Measurements from ENCODE around the gene AGO4. TPM values are rescaled to one million over a fixed set of nuclear protein-coding genes. Genes with fewer than 3 reads are reported as not detected.
"Not testable (repeated sequence)": the region's sequence is repeated elsewhere in the genome, so short reads cannot be mapped to it uniquely, and the experiment has no call there.

The AGO4 gene
- total RNA-seq, 1 experiment from 2014 or later = 17.1 TPM

- H3K27me3 ChIP-seq = no peaks in the 10 kb centered on the region
- H3K36me3 ChIP-seq = peaks cover 11% of the 10 kb centered on the region
- H3K9me3 ChIP-seq (replicated peaks) = no peaks in the 10 kb centered on the region
- no peak for DNase-seq
- no peak overlapping the region for H3K4me3 ChIP-seq
- no peak overlapping the region for H3K27ac ChIP-seq
- H3K4me1 ChIP-seq = peaks cover 11% of the 10 kb centered on the region; the same call in 1 of the 2 replicates
Measured at GRCh38 chr1:35887508-35887907, 79.7 kb downstream of the AGO4 start.

- Histone ChIP-seq H3K4me3 (no peak overlapping the region), H3K27ac (no peak overlapping the region), H3K27me3 (no peaks in the 10 kb centered on the region), H3K9me3 (replicated peaks) (no peaks in the 10 kb centered on the region), H3K4me1 (peaks cover 11% of the 10 kb centered on the region; the same call in 1 of the 2 replicates), H3K36me3 (peaks cover 19% of the 10 kb centered on the region)
- no peak for DNase-seq
Measured at GRCh38 chr1:35888255-35888654, 80.4 kb downstream of the AGO4 start.

DNA sequence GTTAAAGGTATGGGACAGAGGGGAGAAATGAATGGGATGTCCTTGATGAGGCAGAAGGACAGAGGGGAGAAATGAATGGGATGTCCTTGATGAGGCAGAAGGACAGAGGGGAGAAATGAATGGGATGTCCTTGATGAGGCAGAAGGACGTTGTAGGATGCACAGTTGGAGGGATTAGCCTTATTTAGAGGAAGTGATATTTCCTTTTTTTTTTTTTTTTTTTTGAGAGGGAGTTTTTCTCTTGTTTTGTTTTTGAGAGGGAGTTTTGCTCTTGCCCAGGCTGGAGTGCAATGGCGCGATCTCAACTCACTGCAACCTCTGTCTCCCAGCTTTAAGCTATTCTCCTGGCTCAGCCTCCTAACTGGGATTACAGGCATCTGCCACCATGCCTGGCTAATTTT lies 81.2 kb downstream of the AGO4 start:
- H3K36me3 ChIP-seq = peaks cover 25% of the 10 kb centered on the region
- H3K27me3 ChIP-seq = not testable (repeated sequence)

DNA sequence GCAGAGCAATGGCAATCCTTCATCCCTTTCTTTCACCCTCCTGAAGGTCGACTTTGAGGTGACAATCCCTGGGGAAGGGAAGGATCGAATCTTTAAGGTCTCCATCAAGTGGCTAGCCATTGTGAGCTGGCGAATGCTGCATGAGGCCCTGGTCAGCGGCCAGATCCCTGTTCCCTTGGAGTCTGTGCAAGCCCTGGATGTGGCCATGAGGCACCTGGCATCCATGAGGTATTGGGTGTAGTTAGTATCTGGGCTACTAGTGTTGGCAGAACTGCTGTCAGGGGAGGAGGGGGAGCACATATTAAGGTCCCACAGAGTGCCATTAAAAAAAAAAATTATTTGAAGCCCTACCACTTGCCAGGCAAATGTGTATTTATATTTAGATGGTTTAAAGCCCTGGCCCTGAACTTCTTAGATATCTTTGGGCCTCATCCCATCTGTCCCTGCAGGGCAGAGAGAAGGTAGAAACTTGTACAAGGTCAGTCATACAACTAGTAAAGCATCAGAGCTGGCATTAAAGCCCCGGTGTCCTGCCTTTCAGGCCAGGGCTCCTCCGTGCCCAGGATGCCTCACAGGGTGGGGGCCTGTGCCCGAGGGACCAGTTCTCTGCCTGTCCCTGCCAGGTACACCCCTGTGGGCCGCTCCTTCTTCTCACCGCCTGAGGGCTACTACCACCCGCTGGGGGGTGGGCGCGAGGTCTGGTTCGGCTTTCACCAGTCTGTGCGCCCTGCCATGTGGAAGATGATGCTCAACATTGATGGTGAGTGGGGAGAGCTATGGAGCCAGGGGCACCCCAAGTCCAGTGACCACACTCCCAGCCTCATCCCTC lies 85.4 kb downstream of the AGO4 start:
- DNase-seq = no peak
- Histone ChIP-seq H3K9me3 (replicated peaks) (no peaks in the 10 kb centered on the region), H3K4me3 (no peak overlapping the region), H3K27ac (no peak overlapping the region), H3K4me1 (no peaks in the 10 kb centered on the region), H3K36me3 (peaks cover 34% of the 10 kb centered on the region), H3K27me3 (no peaks in the 10 kb centered on the region)

More for the DNA sequence above, 81.2 kb downstream of the AGO4 start:
- H3K9me3 ChIP-seq (replicated peaks); H3K27ac ChIP-seq; H3K4me3 ChIP-seq; DNase-seq: not testable (repeated sequence)
- H3K4me1 ChIP-seq = peaks cover 11% of the 10 kb centered on the region; the same call in 1 of the 2 replicates

DNA sequence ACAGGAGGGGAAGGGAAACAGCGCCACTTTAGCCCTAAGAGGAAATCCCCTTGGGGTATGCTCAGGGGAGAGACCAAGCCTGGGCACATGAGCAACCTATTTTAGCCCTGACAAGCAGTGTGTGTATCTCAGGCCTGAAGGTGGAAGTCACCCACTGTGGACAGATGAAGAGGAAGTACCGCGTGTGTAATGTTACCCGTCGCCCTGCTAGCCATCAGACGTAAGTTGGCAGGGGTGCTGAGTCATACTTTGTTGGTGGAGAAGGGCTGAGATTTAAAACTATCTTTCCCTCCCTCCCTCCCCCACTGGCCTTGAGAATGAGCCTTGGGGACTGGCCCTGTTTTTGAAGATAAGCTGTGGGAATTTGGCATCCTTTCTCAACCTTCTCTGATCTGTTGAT lies 86.4 kb downstream of the AGO4 start:
- Histone ChIP-seq H3K4me3 (no peak overlapping the region), H3K9me3 (replicated peaks) (no peaks in the 10 kb centered on the region), H3K4me1 (no peaks in the 10 kb centered on the region), H3K27me3 (no peaks in the 10 kb centered on the region), H3K36me3 (peaks cover 31% of the 10 kb centered on the region), H3K27ac (no peak overlapping the region)
- DNase-seq = no peak

DNA sequence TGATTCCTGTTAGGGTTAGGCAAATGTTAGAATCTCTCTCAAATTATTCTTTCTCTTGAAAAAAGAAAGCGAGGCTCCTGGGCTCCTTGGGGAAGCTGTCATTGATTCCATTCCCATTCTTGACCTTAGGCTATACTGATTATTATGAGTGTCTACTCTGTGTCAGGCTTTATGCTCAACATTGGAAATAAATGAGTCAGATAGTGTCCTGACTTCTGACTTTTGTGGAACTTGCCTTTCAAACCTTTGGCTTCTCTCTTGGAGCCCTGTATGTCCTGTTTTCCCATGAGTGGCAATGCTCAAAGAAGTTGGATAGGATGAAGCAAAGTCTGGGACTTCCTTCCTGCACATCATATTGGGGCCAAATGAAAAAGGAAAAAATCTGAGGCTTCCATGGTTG lies 86.8 kb downstream of the AGO4 start:
- Histone ChIP-seq H3K9me3 (replicated peaks) (no peaks in the 10 kb centered on the region), H3K27ac (no peak overlapping the region), H3K4me1 (no peaks in the 10 kb centered on the region), H3K4me3 (no peak overlapping the region), H3K36me3 (peaks cover 31% of the 10 kb centered on the region), H3K27me3 (no peaks in the 10 kb centered on the region)
- DNase-seq = no peak

- Histone ChIP-seq H3K36me3 (peaks cover 18% of the 10 kb centered on the region), H3K27me3 (no peaks in the 10 kb centered on the region), H3K27ac (no peak overlapping the region)
Measured at GRCh38 chr1:35899941-35900340, 92.1 kb downstream of the AGO4 start.

GRCh38 chr1:35901235-35901634 lies 93.4 kb downstream of the AGO4 start:
- H3K4me1 ChIP-seq = no peaks in the 10 kb centered on the region
- no peaks in the 10 kb centered on the region for H3K27me3 ChIP-seq
- no peak overlapping the region for H3K4me3 ChIP-seq
- H3K36me3 ChIP-seq = peaks cover 14% of the 10 kb centered on the region
- H3K27ac ChIP-seq = no peak overlapping the region
- no peaks in the 10 kb centered on the region for H3K9me3 ChIP-seq (replicated peaks)
- no peak for DNase-seq

More at GRCh38 chr1:35899941-35900340, 92.1 kb downstream of the AGO4 start:
- no peak for DNase-seq
- Histone ChIP-seq H3K9me3 (replicated peaks) (no peaks in the 10 kb centered on the region), H3K4me3 (no peak overlapping the region), H3K4me1 (no peaks in the 10 kb centered on the region)

GRCh38 chr1:35902671-35903070 lies 94.9 kb downstream of the AGO4 start:
- Histone ChIP-seq H3K9me3 (replicated peaks) (no peaks in the 10 kb centered on the region), H3K36me3 (peaks cover 15% of the 10 kb centered on the region), H3K27me3 (no peaks in the 10 kb centered on the region), H3K4me3 (no peak overlapping the region), H3K4me1 (no peaks in the 10 kb centered on the region), H3K27ac (no peak overlapping the region)
- DNase-seq = no peak

Other genes with a start within 250 kb of the AGO4 start
- gene TFAP2E, start 234.7 kb upstream of the AGO4 start, total RNA-seq (2014; rRNA removed; shearing (Covaris generic)) = 9.8 and 10.9 TPM in 2 replicates
- 139 and 150 TPM in 2 replicates for gene PSMB2, start 166.5 kb upstream of the AGO4 start, total RNA-seq (2014; rRNA removed; shearing (Covaris generic))
- gene C1orf216, start 89.1 kb upstream of the AGO4 start, total RNA-seq (2014; rRNA removed; shearing (Covaris generic)) = 9.7 and 12.5 TPM in 2 replicates
- 85.8 and 95.4 TPM in 2 replicates for gene CLSPN, start 38.0 kb upstream of the AGO4 start, total RNA-seq (2014; rRNA removed; shearing (Covaris generic))
- 33.3 and 35.1 TPM in 2 replicates for gene AGO1, start 75.2 kb downstream of the AGO4 start, total RNA-seq (2014; rRNA removed; shearing (Covaris generic))
- 30.4 and 36.4 TPM in 2 replicates for gene AGO3, start 123.1 kb downstream of the AGO4 start, total RNA-seq (2014; rRNA removed; shearing (Covaris generic))

Data from SJCRH30 (cell line).